Middle frontal gyrus (tissue), 1 donor: ENCODE data around the gene SH2D4B.
"Not testable (repeated sequence)": the region's sequence is repeated elsewhere in the genome, so short reads cannot be mapped to it uniquely, and the experiment has no call there.

Experiments used
- DNase-seq: peaks from one replicate; pipeline ENCODE4 v3.0.0-alpha.2; 2015; ENCODE audit warnings: low spot score; ENCODE audit errors: extremely low spot score

Gene SH2D4B

DNA sequence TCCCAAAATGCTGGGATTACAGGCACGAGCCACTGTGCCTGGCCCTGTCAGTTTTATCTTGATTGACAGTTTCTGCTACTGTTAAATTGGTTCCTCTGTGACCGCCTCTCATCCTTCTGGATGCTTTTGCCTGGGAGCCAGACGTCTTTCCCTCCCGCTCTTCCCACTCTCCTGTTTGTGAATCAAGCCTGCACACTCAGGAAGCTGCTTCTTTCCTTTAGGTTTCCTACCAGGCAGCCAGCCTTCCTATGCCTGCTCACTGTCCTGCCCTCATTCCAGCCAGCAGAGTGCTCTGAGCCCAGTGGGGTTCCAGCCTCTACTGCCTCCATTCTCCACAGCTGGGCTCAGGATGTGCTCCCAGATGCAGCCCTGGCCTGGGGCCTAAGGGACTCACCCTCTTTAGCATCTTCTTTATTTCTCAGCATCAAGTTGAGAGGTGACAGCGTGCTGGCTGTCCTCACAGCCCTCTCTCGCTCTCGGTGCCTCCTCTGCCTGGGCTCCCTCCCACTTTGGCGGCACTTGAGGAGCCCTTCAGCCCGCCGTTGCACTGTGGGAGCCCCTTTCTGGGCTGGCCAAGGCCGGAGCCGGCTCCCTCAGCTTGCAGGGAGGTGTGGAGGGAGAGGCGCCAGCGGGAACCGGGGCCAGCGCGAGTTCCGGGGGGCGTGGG, 5.1 kb downstream of the SH2D4B start:
- no peak for DNase-seq

DNA sequence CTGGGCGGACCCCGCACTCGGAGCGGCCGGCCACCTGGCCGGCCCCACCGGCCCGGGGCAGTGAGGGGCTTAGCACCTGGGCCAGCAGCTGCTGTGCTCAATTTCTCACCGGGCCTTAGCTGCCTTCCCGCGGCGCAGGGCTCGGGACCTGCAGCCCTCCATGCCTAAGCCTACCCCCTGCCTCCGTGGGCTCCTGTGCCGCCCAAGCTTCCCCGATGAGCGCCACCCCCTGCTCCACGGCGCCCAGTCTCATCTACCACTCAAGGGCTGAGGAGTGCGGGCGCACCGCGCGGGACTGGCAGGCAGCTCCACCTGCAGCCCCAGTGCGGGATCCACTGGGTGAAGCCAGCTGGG, 5.6 kb downstream of the SH2D4B start:
- DNase-seq: not testable (repeated sequence)

DNA sequence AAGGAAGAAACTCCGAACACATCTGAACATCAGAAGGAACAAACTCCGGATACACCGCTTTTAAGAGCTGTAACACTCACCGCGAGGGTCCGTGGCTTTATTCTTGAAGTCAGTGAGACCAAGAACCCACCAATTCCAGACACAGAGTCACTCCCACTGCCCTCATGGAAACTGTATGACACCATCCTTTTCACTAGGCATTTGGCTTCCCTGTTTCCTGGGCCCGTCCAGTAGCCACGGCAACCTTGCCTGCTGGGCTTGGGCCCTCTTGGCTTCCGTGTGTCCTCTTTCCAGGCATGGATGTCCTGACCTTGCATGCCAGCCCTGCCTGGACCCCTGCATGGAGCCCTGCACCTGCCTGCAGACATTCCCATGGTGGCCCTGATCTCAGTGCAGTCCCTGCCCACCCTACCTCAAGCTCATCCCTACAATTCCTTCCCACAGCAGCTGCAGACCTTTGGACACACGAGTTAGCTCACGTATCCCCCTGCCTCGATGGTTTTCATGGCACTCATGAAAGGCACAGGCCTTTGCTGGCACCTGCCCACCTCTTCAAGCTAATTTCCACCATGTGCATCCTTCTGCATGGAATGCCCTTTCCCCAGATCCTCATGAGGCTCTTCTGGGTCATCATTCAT, 6.7 kb downstream of the SH2D4B start:
- DNase-seq: no peak

DNA sequence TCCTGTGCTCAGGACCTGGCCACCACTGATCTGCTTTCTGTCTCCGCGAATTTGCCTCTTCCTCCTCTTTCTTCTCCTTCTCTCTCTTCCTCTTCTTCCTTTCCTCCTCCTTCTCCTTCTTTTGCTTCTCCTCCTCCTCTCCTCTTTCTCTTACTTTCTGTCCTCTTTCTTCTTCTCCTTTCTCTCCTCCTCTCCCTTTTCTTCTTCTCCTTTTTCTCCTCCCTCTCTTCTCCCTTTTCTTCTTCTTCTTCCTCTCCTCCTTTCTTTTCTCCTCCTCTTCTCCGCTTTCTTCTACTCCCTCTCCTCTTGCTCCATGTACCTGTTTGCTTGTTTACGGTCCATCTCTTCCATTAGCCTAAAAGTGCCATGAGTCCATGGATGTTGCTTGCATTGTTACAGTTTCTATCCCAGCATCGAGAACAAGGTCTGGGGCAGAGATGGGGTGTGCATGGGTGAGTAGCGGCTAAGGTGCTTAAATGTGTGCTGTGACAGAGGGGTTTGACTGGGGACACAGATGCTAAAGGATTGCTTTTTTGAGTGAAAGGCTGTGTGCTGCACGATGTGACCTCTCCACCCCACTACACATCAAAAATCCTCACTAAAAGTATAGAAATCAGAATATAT, 7.7 kb downstream of the SH2D4B start:
- no peak for DNase-seq

DNA sequence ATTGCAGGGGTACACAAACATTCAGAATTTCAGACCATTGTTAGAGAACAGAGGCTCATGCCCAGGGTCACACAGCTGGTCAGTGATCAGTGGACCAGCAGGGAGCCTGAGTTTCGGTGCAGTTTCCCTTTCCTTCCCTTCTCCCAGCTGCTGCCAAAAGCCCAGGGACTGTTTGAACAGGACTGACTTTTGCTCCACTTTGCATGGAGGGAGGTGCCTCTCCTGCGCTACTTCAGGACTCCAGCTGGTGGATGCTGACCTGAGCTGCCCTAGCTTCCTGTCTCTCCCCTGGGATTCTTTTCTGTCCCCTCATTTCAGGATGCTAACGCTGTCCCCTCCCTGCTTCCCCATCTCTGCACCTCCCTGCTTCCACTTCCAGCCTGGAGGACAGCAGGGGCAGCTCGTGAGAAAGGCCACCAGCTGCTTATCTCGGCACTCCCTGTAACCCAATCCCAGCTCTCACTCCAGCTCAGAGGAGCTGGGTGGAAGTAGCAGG, 14.5 kb downstream of the SH2D4B start:
- no peak for DNase-seq

DNA sequence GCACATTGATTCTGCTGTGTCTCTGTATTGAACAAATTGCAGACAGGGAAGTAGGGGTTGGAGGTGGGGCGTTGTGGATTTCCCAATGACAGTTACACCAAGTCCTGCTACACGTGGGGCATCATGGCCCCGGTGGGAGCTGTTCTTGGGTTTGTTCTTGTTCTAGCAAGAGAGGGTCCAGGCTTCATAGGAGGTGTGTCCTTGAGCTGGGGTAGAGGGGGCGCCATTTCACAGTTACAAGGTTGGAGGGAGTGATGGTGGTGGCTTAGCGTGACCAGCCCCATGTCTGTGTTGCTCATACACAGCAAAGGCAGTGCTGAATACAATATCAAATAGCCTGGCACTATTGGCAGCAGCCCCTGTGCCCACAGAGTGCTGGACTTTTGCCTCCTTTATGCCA, 15.7 kb downstream of the SH2D4B start:
- DNase-seq: no peak

DNA sequence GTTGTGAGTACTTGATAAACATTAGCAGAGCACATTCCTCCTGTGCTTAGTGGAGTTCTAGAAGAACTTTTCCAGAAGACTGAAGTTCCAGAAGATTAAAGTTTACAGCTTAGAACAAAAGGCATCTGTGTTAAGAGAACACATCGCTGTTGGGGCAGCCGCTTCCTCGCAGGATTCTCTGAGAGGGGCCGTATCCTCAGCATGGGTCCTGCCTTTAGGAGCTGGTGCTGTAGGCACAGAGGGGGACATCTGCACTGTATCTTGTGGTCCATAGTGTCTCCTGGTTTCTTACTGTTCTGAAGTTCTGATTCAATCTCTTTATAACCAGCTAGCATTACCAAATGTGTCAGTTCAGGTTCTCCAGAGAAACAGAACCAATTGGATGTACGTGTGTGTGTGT, 16.3 kb downstream of the SH2D4B start:
- DNase-seq: no peak

DNA sequence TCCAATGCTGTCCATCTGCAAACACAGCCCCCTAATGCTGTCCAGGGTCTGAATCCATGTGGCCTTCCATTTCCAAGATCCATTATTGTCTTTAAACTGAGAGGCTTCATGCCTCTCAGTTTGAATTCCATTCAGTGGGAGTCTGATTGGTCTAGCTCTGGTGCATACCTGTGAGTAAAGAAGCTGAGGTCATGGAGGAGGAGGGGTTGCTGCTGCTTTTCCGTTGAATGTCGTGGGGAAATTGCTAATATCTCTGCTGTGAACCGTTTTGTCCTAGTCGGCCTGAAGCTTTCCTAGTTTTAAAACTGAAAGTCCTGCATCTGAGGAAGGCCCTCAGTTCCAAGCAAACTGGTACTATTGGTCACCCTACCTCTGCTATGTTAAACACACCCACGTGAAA, 17.7 kb downstream of the SH2D4B start:
- DNase-seq: no peak

DNA sequence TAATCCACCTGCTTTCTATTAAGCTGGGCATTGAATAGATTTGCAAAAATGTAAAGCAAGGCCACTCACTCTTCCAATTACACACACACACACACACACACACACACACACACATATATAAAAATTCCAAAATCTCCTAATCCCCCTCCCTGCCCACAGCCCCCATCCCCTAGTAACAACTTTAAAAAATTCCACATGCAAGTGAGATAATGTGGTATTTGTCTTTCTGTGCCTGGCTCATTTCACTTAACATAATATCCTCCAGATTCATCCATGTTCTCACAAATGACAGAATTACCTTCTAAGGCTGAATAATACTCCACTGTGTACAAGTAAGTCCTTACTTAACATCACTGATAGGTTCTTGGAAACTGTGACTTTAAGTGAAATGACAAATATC, 24.2 kb downstream of the SH2D4B start:
- DNase-seq: no peak

DNA sequence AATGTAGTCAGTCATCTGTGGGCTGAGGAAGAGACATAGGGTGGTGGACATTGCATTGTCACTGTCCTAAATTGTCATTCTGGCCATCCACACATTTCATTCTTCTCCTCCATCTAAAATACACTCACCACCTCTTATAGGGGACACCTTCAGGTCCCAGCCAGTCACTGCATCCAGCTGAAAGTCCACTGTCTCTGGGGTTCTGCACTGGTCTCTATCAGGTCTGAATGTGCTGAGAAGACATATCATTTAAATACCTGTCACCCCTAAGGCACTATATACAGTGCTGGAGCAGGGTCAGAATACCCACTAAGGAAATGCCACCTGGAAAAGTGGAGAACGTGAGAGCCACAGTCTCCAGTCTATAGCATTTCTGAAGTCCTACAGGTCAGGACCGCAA, 29.6 kb downstream of the SH2D4B start:
- no peak for DNase-seq

DNA sequence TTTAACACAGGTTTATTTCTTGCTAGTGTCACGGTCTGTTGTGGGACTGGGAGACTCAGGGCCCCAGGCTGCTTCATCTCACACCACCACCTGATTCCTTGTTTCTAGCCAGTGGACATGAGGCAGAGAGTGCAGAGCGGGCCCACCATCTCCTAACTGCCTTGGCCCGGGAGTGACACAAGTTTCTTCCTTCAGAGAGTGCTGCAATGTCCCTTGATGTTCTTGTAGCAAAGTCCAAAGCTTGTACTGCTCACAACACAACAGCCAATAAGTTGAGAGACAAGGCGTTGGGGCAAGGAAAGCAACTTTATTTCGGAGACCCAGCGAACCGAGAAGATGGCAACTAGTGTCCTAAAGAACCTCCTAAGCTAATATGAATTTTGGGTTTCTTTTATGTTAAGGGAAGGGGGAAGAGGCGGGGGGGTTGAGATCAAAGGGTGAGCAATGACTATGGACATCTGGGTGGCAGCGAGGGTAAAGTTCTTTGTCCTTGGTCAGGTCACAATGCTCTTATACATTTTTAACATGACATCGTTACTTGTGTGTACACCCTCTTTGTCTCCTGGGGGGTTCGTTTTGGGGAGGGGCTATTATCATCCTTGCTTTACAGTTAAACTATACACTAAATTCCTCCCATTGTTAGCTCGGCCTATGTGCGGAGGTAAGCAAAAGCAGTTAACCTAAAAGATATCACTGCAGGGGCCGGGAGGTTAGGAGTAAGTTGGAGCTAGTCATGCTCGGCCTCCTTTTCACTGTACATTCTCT, 31.6 kb downstream of the SH2D4B start:
- DNase-seq: no peak

DNA sequence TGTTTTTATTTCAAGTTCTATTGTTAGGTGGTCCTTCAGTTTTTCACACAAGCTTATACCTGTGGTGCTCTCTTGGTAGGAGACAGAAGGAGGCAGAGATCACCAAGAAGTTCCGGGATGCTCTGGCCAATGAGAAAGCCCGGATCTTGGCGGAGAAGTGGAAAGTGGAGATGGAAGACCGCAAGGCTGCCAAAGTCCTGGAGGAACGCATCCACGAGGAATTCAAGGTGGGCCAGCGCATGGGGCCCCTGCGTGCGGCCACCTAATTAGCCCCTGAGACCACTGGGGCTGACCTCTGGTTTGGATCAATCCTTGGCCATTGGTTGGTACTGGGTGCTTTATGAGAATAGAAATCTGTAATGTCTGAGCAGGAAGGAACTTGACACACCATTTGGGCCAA, 33.6 kb downstream of the SH2D4B start:
- no peak for DNase-seq

DNA sequence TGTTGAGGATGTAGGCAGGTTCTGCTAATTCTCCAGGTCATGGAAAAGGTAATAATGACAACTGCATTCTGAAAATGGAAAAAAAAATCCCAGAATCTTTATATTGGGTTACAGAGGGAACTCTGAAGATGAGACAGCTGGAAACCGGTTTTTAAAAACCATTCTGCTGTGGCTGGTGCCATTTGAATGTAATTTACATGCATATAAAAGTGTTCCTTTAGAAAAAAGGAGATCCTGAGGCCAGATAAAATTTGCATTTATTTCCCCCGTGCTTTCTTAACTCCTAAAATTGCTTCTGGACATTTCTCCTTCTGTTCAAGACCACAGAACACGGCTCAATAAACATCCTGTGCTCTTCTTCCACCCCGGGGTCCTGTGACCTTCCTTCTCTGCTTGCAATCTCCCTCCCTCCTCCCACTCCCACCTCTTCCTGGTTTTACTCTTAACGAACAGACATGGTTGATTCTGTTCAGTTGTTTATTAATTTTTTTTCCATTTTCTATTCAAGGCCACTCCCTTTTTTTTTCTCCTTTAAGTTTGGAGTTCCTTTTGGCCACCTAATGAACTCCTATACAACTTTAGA, 41.6 kb downstream of the SH2D4B start:
- no peak for DNase-seq

DNA sequence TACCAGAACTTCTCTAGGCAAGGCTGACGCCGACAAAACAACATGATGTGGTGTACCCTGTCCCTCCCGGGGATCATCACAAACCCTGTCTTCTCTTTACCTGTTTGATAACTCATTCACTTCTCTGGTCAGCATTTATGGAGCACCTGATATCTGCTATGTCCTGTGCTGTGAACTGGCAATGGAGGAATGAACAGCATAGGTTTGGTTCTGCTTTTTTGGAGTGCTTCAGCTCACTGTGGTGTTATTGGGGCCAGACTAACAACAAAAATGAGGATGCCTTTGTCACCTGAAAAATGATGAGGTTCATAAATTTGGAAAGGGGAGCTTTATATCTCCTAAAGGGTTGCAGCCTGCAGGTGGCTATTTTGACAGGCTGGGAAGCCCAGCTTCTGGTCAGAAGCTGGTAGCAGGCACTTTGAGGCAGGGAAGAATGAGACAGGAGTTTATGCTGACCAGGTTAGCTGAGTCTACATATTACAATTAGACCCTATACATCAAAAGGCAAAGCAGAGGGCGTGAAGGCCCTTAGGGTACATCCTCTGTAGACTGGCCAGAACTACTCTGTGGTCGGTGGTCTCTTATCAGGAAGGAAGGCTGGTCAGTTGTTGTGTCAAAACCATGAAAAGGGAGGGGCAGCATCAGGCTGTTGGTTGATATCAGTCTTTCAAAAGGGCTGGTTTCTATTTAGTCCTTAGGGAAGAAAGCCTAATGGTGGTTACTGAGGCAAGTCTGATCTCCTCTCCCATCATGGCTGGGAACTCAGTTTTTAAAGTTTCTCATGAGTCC, 42.3 kb downstream of the SH2D4B start:
- DNase-seq: no peak

DNA sequence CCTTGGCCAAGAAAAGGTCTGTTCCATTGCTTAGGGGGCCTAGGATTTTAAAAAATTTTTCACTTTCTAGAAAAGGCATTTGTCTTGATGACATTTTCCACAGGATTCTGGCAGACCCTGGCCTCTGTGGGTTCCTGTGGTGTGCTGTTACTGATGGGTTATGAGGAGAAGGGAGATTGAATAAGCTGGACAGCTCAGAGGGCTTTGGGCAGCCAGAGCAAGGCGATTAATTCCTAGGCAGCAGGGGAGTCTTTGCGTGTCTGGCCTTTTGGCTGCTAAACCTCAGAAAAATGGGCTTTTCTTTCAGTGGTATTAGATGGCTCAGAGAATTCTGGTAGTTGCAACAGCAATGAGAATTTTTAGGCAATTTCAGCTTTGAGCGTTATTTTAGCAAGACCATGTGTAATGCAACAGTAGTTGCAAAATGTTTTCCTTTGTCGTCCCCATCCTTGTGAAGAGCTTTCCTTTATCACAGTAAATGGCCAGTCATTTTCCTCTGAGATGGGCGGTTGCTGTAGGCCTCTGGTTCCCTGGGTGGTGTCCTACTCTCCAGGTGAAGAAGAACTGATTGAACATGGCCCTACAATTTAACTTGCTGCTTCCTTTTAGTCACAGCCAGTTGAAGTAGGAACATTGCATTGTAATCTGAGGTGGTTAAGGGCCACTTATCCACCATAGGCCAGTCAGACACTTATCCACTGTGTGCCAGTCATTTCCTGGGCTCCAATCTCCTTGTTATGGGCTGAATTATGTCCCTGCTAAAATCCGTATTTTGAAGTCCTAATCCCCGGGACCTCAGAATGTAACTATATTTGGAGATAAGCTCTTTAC, 43.2 kb downstream of the SH2D4B start:
- DNase-seq: no peak

DNA sequence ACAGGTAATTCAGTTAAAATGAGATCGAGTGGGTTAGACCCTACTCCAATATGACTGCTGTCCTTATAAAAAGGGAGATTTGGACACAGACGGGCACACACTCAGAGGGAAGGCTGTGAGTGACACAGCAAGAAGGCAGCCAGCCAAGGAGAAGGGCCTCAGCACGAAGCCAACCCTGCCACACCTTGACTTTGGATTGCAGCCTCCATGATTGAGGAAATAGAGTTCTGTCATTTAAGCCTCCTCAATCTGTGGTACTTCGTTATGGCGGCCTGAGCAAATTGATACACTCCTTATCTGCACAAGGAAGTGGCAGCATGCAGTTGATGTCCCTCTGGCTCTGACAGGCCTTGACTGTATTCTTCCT, 43.8 kb downstream of the SH2D4B start:
- no peak for DNase-seq

DNA sequence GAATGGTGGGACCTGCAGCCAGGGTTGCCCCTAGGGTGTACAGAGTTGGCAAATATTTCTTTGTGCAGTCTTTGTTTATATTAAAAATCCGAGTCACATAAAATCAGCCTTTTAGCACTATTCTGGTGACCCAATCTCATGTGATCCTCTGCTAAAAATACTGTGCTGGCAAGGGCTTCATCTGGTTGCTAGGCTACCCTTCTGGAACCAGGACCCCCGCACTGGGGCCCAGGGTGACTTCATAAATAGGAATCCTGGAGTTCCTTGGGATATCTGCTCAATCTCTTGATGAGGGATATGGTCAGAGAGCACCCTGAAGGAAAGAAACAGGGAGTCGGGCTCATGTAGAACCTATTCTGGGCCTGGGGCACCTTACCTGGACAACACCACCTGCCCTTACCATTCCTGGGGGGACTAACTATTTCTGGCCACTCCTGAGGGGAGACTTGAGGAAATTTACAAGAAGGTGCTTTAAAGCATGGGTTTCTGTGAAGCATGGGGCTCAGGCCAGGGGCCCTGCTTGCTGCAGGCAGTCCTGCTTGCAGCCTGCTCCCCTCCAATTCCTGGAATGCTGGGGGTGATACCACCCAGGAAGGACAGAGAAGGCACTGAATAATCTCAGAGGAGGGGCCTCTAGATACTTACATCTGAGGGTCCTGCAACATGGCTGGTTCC, 44.7 kb downstream of the SH2D4B start:
- no peak for DNase-seq

DNA sequence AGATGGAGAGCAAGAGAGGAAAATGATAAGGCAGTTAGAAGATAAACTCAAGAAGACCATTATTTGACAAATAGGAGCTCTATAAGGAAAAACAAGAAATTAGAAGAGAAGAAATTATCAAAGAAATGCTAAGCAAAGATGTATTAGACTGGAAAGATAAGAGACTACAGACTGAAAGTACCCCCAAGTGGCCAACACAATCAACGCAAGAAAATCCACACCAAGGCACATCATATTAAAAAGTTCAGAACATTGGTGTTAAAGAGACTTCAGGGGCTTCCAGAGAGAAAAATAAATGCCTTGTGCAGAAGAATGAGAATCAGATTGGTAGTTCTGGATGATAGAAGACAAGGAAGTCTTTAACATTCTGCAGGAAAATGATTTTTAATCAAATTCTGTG, 46.0 kb downstream of the SH2D4B start:
- no peak for DNase-seq

DNA sequence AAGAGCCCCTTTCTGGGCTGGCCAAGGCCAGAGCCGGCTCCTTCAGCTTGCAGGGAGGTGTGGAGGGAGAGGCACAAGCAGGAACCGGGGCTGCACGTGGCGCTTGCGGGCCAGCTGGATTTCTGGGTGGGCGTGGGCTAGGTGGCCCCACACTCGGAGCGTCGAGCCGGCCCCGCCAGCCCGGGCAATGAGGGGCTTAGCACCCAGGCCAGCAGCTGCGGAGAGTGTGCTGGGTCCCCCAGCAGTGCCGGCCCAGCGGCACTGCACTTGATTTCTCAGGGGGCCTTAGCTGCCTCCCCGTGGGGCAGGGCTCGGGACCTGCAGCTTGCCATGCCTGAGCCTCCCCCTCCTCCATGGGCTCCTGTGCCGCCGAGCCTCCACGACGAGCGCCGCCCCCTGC, 48.1 kb downstream of the SH2D4B start:
- no peak for DNase-seq

DNA sequence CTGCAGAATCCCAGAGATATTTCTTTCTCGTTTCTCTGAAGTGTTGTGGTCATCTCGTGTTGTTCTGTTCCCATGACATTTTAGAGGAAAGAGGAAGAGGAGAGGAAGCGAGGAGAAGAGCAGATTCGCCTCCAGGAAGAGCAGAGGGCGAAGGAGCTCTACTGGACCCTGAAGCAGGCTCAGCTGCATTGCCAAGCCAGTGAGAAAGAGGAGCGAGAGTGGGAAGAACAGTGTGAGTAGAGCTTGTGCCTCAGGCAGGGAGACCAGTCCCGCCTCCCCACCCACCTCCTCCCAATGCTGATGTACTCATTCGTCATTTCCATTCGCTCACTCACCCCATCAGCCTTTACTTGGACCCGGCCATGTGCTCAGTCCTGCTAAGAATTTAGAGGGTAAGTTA, 50.8 kb downstream of the SH2D4B start:
- DNase-seq: no peak
